Neural cell (in vitro differentiated cells): ENCODE data around the gene SYCP1. TPM values are rescaled to one million over a fixed set of nuclear protein-coding genes. Genes with fewer than 3 reads are reported as not detected.

Experiments
- H2AFZ ChIP-seq: fragments of 200-600, 300-800 bp; sonication (generic), shearing (Covaris generic); 2 replicates; pipeline ENCODE4 v1.6.0; 2014; ENCODE audit warnings: low read depth, mild to moderate bottlenecking, antibody characterized with exemption, low read length, moderate library complexity
- H3F3A ChIP-seq: fragments of 200-600 bp; shearing (Covaris generic); 2 replicates; pipeline ENCODE4 v1.6.1; 2016; ENCODE audit warnings: mild to moderate bottlenecking, moderate library complexity, mixed read lengths, antibody characterized with exemption, low read length; ENCODE audit not compliant: insufficient read depth, poor library complexity, severe bottlenecking
- H3K27ac ChIP-seq: fragments of 200-600, 300-800 bp; sonication (generic), shearing (Covaris generic); 2 replicates; pipeline ENCODE4 v1.5.1; 2014; ENCODE audit warnings: mild to moderate bottlenecking, low read length, moderate library complexity
- H3K27me3 ChIP-seq: fragments of 300-800, 200-600 bp; sonication (generic), shearing (Covaris generic); 2 replicates; pipeline ENCODE4 v1.6.0; 2014; ENCODE audit warnings: mild to moderate bottlenecking, low read depth, low read length, moderate library complexity; ENCODE audit not compliant: insufficient read depth
- H3K36me3 ChIP-seq: fragments of 300-800, 200-600 bp; sonication (generic), shearing (Covaris generic); 2 replicates; pipeline ENCODE4 v1.5.1; 2014; ENCODE audit warnings: mild to moderate bottlenecking, antibody characterized with exemption, low read length, moderate library complexity; ENCODE audit not compliant: insufficient read depth
- H3K4me2 ChIP-seq: fragments of 300-800, 200-600 bp; sonication (generic), shearing (Covaris generic); 2 replicates; pipeline ENCODE4 v1.6.0; 2014; ENCODE audit warnings: mild to moderate bottlenecking, low read length
- H3K4me3 ChIP-seq: fragments of 300-800, 200-600 bp; sonication (generic), shearing (Covaris generic); 2 replicates; pipeline ENCODE4 v1.5.1; 2014; ENCODE audit warnings: mild to moderate bottlenecking, low read length, moderate library complexity
- H3K79me2 ChIP-seq: fragments of 200-600 bp; shearing (Covaris generic); replicated peaks from 2 replicates; pipeline ENCODE4 v1.6.0; 2014; ENCODE audit warnings: mild to moderate bottlenecking, low read length, moderate library complexity; ENCODE audit not compliant: insufficient read depth
- H3K9ac ChIP-seq: fragments of 300-800, 200-600 bp; sonication (generic), shearing (Covaris generic); 2 replicates; pipeline ENCODE4 v1.6.1; 2016; ENCODE audit warnings: mild to moderate bottlenecking, low read length, mixed read lengths
- H3K9me2 ChIP-seq: fragments of 200-600 bp; shearing (Covaris generic); 2 replicates; pipeline ENCODE4 v1.6.1; 2016; ENCODE audit warnings: mild to moderate bottlenecking, low read length, mixed read lengths; ENCODE audit not compliant: insufficient read depth
- H3K9me3 ChIP-seq: fragments of 200-600, 300-800 bp; sonication (generic), shearing (Covaris generic); 2 replicates; pipeline ENCODE4 v1.6.1; 2016; ENCODE audit warnings: mild to moderate bottlenecking, mixed run types, low read length, moderate library complexity, mixed read lengths
- H4K20me1 ChIP-seq: fragments of 200-600 bp; shearing (Covaris generic); 2 replicates; pipeline ENCODE4 v1.6.1; 2016; ENCODE audit warnings: mild to moderate bottlenecking, mixed run types; ENCODE audit not compliant: insufficient read depth
- CTCF ChIP-seq: fragments of 450-650 bp; IDR thresholded peaks from 2 replicates; pipeline ENCODE4 v1.5.1; 2014; ENCODE audit warnings: antibody characterized with exemption, mild to moderate bottlenecking, moderate library complexity; ENCODE audit not compliant: poor library complexity, severe bottlenecking
- EP300 ChIP-seq: fragments of 450-650 bp; conservative IDR thresholded peaks from 2 replicates; pipeline ENCODE4 v1.6.1; 2014; ENCODE audit warnings: antibody characterized with exemption, mild to moderate bottlenecking, moderate library complexity; ENCODE audit not compliant: poor library complexity, severe bottlenecking
- EZH2 ChIP-seq: fragments of 200-600, 300-800 bp; shearing (Covaris generic), sonication (generic); IDR thresholded peaks from 2 replicates; pipeline ENCODE4 v1.6.1; 2014; ENCODE audit warnings: antibody characterized with exemption, low read length, borderline replicate concordance, mild to moderate bottlenecking; ENCODE audit not compliant: insufficient read depth, poor library complexity, severe bottlenecking
- MXI1 ChIP-seq: fragments of 450-650 bp; conservative IDR thresholded peaks from 2 replicates; pipeline ENCODE4 v1.6.1; 2014; ENCODE audit warnings: antibody characterized with exemption, mild to moderate bottlenecking; ENCODE audit not compliant: poor library complexity, severe bottlenecking
- POLR2AphosphoS5 ChIP-seq: IDR thresholded peaks from 2 replicates; pipeline ENCODE4 v1.6.1; 2012
- RAD21 ChIP-seq: fragments of 450-650 bp; conservative IDR thresholded peaks from 2 replicates; pipeline ENCODE4 v1.6.1; 2014; ENCODE audit warnings: antibody characterized with exemption, mild to moderate bottlenecking, moderate library complexity
- REST ChIP-seq: IDR thresholded peaks from 2 replicates; pipeline ENCODE4 v1.6.1; 2012; ENCODE audit warnings: borderline replicate concordance
- SMC3 ChIP-seq: fragments of 450-650 bp; conservative IDR thresholded peaks from 2 replicates; pipeline ENCODE4 v1.6.1; 2014; ENCODE audit warnings: antibody characterized with exemption, mild to moderate bottlenecking, moderate library complexity; ENCODE audit not compliant: poor library complexity
- TAF1 ChIP-seq: IDR thresholded peaks from 2 replicates; pipeline ENCODE4 v1.6.1; 2012; ENCODE audit warnings: low read depth
- polyA plus RNA-seq: library from polyadenylated mRNA; depleted of rRNA; stranded (reverse); fragments of >200 nt; gene quantifications from 2 replicates; pipeline ENCODE4 v1.2.3, GENCODE V29; 2014

SYCP1 gene
- polyA plus RNA-seq, 1 donor from 2014 or later = not detected

- H3F3A ChIP-seq = no peaks in the 10 kb centered on the region
- H4K20me1 ChIP-seq = no peaks in the 10 kb centered on the region
- no peak overlapping the region for H3K27ac ChIP-seq
- H3K4me2 ChIP-seq = no peak overlapping the region
- no peaks in the 10 kb centered on the region for H3K36me3 ChIP-seq
- no peak overlapping the region for H3K9ac ChIP-seq
- H2AFZ ChIP-seq = no peak overlapping the region
- no peaks in the 10 kb centered on the region for H3K79me2 ChIP-seq
- no peaks in the 10 kb centered on the region for H3K9me2 ChIP-seq
- no peaks in the 10 kb centered on the region for H3K27me3 ChIP-seq
- TF ChIP-seq REST (no peak), RAD21 (no peak), MXI1 (no peak), EP300 (no peak), EZH2 (no peak), POLR2AphosphoS5 (no peak), TAF1 (no peak), SMC3 (no peak), CTCF (no peak)
- no peak overlapping the region for H3K4me3 ChIP-seq
- no peaks in the 10 kb centered on the region for H3K9me3 ChIP-seq
Observed at GRCh38 chr1:115035652-115036051, 181.0 kb downstream of the SYCP1 start.

- TF ChIP-seq CTCF (no peak), MXI1 (no peak), EP300 (no peak), SMC3 (no peak), RAD21 (no peak), REST (no peak), POLR2AphosphoS5 (no peak), TAF1 (no peak), EZH2 (no peak)
- Histone ChIP-seq H3K27ac (no peak overlapping the region), H3K27me3 (no peaks in the 10 kb centered on the region), H3K9me3 (no peaks in the 10 kb centered on the region), H3K4me3 (no peak overlapping the region), H3K36me3 (no peaks in the 10 kb centered on the region), H3K79me2 (no peaks in the 10 kb centered on the region), H3F3A (no peaks in the 10 kb centered on the region), H3K9me2 (no peaks in the 10 kb centered on the region), H2AFZ (no peak overlapping the region), H3K9ac (no peak overlapping the region), H4K20me1 (no peaks in the 10 kb centered on the region), H3K4me2 (no peak overlapping the region)
Observed at GRCh38 chr1:115036814-115037507, 182.3 kb downstream of the SYCP1 start.
